Measurements from ENCODE around the gene NT5C3B.
"Not testable (repeated sequence)": the region's sequence is repeated elsewhere in the genome, so short reads cannot be mapped to it uniquely, and the experiment has no call there.

The NT5C3B gene

GRCh38 chr17:41835800-41836549, at the start of gene NT5C3B:
NT5C3B (minus strand) TSS chr17:41836232; CDS start chr17:41836193, 39 bp downstream.
- peak; percentile 76 for DNase-seq

- DNase-seq: peak; percentile 42
Measured at GRCh38 chr17:41885733-41886132, 49.7 kb upstream of the NT5C3B start.

GRCh38 chr17:41882756-41883155, 46.7 kb upstream of the NT5C3B start:
- peak; percentile 87 for DNase-seq

GRCh38 chr17:41880130-41880529, 44.1 kb upstream of the NT5C3B start:
- DNase-seq: no peak

- not testable (repeated sequence) for DNase-seq
Measured at GRCh38 chr17:41874293-41874670, 38.2 kb upstream of the NT5C3B start.

GRCh38 chr17:41873559-41874292, 37.7 kb upstream of the NT5C3B start:
- DNase-seq: no peak

- DNase-seq: no peak
Measured at GRCh38 chr17:41871789-41872188, 35.8 kb upstream of the NT5C3B start.

GRCh38 chr17:41870627-41871026, 34.6 kb upstream of the NT5C3B start:
- no peak for DNase-seq

GRCh38 chr17:41870097-41870496, 34.1 kb upstream of the NT5C3B start:
- no peak for DNase-seq

GRCh38 chr17:41869426-41869825, 33.4 kb upstream of the NT5C3B start:
- no peak for DNase-seq

GRCh38 chr17:41868568-41868967, 32.5 kb upstream of the NT5C3B start:
- no peak for DNase-seq

- no peak for DNase-seq
Measured at GRCh38 chr17:41865596-41865893, 29.5 kb upstream of the NT5C3B start.

- peak; percentile 96 for DNase-seq
Measured at GRCh38 chr17:41864836-41865595, 29.0 kb upstream of the NT5C3B start, which contains the start of gene KLHL11. KLHL11 (minus strand) TSS chr17:41865423; CDS start chr17:41865370, 53 bp downstream.

- DNase-seq: peak; percentile 52
Measured at GRCh38 chr17:41864498-41864835, 28.4 kb upstream of the NT5C3B start.

GRCh38 chr17:41863074-41863848, 27.2 kb upstream of the NT5C3B start:
- peak; percentile 27 for DNase-seq

- DNase-seq: peak; percentile 75
Measured at GRCh38 chr17:41860254-41860931, 24.4 kb upstream of the NT5C3B start.

GRCh38 chr17:41851382-41851781, 15.3 kb upstream of the NT5C3B start:
- not testable (repeated sequence) for DNase-seq

- DNase-seq: no peak
Measured at GRCh38 chr17:41849251-41849990, 13.4 kb upstream of the NT5C3B start.

- DNase-seq: no peak
Measured at GRCh38 chr17:41848788-41849187, 12.8 kb upstream of the NT5C3B start.

GRCh38 chr17:41844971-41845370, 8.9 kb upstream of the NT5C3B start:
- DNase-seq: no peak

GRCh38 chr17:41840781-41841180, 4.7 kb upstream of the NT5C3B start:
- DNase-seq: not testable (repeated sequence)

- DNase-seq: not testable (repeated sequence)
Measured at GRCh38 chr17:41839448-41839847, 3.4 kb upstream of the NT5C3B start.
